Right atrium auricular region (tissue), 2 donors: ENCODE data around the gene LRIG1. TPM values are rescaled to one million over a fixed set of nuclear protein-coding genes. Genes with fewer than 3 reads are reported as not detected.

Experiments
- DNase-seq: peaks from one replicate; pipeline ENCODE4 v3.0.0-alpha.2; 2019; ENCODE audit warnings: low spot score
- H3K27ac ChIP-seq, 2 donors: fragments of 200-600 bp; sonication (generic); 1 replicate in 1 of 2; 2 replicates in 1 of 2; pipeline ENCODE4 v1.5.1; 2016 to 2019
- H3K27me3 ChIP-seq, 2 donors: fragments of 200-600 bp; sonication (generic); one replicate each; pipeline versions ENCODE4 v1.5.1 to v1.6.0; 2017 to 2019
- H3K36me3 ChIP-seq: fragments of 200-600 bp; sonication (generic); one replicate; pipeline ENCODE4 v1.5.1; 2016
- H3K4me1 ChIP-seq, 2 donors: fragments of 200-600 bp; sonication (generic); one replicate each; pipeline versions ENCODE4 v1.5.1 to v1.6.0; 2017 to 2019
- H3K4me3 ChIP-seq, 2 donors: fragments of 200-600 bp; sonication (generic); 1 replicate in 1 of 2; 2 replicates in 1 of 2; pipeline ENCODE4 v1.5.1; 2017 to 2019; ENCODE audit warnings: mild to moderate bottlenecking in 1 of 2, moderate library complexity in 1 of 2
- H3K9me3 ChIP-seq, 2 donors: fragments of 200-600 bp; sonication (generic); one replicate each; pipeline ENCODE4 v1.5.1; 2019
- CTCF ChIP-seq, 2 donors: fragments of 200-600 bp; sonication (generic); IDR thresholded peaks; one replicate each; pipeline ENCODE4 v1.5.1; 2019; ENCODE audit warnings: antibody characterized with exemption in 2 of 2
- total RNA-seq, 2 donors: library from RNA; depleted of rRNA; stranded (reverse); fragments of >200 nt; gene quantifications; one replicate each; pipeline ENCODE4 v1.1.0, GENCODE V29; 2016

LRIG1 gene
- total RNA-seq, 2 donors from 2014 or later: 147 to 179 TPM

DNA sequence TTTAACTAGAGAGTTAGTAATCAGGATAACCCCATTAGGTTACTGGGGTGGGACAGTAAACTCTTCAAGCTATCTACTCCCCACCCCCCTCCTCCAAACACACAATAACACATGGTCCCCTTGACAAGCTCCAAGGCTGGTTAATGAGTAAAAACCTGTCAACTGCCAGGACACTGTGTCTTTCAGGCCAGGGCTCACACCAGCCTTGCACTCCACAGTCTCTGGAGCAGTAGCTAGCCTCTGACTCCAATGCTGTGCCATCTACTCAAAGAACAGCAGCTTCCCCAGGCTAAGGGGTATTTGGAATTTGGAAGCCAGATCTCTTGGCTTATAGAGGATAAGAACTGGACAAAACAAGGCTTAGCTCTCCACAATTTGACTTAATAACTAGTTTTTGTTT lies 115.8 kb downstream of the LRIG1 start:
- Histone ChIP-seq H3K4me3 (no peak overlapping the region), H3K4me1 (no peaks in the 10 kb centered on the region), H3K36me3 (peaks cover 74% of the 10 kb centered on the region), H3K27me3 (no peaks in the 10 kb centered on the region), H3K27ac (no peak overlapping the region), H3K9me3 (no peaks in the 10 kb centered on the region)
- no peak for DNase-seq
- TF ChIP-seq CTCF (IDR thresholded peaks at IDR 0.05): no peak

GRCh38 chr3:66383998-66384745 lies 116.7 kb downstream of the LRIG1 start:
- H3K4me3 ChIP-seq: no peak overlapping the region
- TF ChIP-seq CTCF (IDR thresholded peaks at IDR 0.05): no peak
- H3K36me3 ChIP-seq: peaks cover 83% of the 10 kb centered on the region
- no peaks in the 10 kb centered on the region for H3K27me3 ChIP-seq
- no peaks in the 10 kb centered on the region for H3K4me1 ChIP-seq
- no peak overlapping the region for H3K27ac ChIP-seq
- DNase-seq: no peak
- H3K9me3 ChIP-seq: no peaks in the 10 kb centered on the region

DNA sequence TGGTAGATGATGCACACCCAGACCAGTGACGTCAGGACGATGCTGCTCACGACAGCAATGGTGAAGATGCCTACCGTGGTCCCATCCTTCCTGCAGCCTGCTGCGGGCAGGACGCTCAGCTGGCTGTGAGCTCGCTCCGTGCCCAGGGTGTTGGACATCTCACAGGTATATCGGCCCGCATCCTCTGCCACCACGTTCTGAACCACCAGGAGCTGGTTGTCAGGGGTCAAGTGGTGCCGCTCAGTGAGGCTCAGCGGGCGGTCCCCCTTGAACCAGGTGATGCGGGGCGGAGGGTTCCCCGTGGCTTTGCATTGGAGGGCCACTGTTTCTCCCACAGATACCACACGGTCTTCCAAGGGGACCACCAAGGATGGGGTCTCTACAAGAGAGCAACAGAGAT lies 117.8 kb downstream of the LRIG1 start:
- no peaks in the 10 kb centered on the region for H3K4me1 ChIP-seq
- H3K27me3 ChIP-seq: no peaks in the 10 kb centered on the region
- DNase-seq: no peak
- TF ChIP-seq CTCF (IDR thresholded peaks at IDR 0.05): no peak
- no peaks in the 10 kb centered on the region for H3K9me3 ChIP-seq
- H3K27ac ChIP-seq: no peak overlapping the region
- no peak overlapping the region for H3K4me3 ChIP-seq
- peaks cover 95% of the 10 kb centered on the region for H3K36me3 ChIP-seq

GRCh38 chr3:66382142-66382541 lies 118.7 kb downstream of the LRIG1 start:
- Histone ChIP-seq H3K4me1 (peaks cover 0 to 5% of the 10 kb centered on the region in 2 donors), H3K27ac (no peak overlapping the region), H3K9me3 (no peaks in the 10 kb centered on the region), H3K27me3 (no peaks in the 10 kb centered on the region), H3K4me3 (no peak overlapping the region), H3K36me3 (peaks cover 99% of the 10 kb centered on the region)
- no peak for DNase-seq
- no peak for TF ChIP-seq CTCF (IDR thresholded peaks at IDR 0.05)

DNA sequence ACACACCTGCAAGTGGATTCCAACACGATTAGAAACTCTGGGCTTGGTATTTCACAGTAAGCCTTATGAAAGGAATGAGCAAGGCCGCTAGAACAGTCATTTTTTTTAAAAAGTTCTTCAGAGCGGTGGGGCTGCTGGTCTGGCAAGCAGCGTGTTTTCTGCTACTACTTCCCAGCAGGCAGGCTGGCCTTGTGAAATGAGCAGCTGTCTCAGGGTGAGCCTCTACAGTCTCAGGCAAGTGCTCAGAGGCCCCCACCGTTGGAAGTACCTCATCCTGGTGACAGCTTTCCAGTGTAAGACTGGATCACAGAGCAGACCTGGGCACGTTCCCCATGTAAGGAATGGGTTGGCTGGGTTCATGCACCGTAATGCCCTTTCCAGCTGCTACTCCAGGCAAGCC lies 119.2 kb downstream of the LRIG1 start:
- H3K4me1 ChIP-seq: peaks cover 0 to 11% of the 10 kb centered on the region in 2 donors
- peaks cover 98% of the 10 kb centered on the region for H3K36me3 ChIP-seq
- no peak for TF ChIP-seq CTCF (IDR thresholded peaks at IDR 0.05)
- no peaks in the 10 kb centered on the region for H3K27me3 ChIP-seq
- DNase-seq: no peak
- H3K9me3 ChIP-seq: no peaks in the 10 kb centered on the region
- no peak overlapping the region for H3K4me3 ChIP-seq
- no peak overlapping the region for H3K27ac ChIP-seq
